Measurements from ENCODE around the gene SLC35F1.

Gene SLC35F1

DNA sequence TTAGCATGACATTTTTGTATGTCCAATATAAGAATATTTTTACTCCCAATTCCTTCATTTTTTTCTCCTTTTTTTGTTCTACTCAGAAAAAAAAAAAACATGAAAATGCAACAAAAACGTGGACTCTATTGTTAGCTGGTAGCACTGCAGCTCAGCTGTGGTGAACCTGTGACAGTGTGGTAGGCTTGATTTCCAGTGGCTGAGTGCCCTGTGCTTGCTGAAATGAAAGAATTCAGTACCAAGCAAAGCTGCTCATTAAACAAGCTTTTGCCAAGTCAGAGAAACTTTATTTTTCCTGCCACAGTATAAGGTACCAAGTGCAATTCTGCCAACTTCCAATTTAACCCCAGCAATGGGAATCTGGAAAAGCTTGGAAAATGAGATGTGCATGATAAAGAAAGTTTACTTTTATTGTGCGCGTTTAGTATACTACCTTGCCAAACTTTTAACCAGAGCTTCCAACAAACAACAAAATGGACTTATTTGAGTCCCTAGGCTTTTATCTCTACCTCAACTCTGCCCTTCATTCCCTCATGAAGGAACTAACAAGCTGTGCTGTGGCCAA, 215.2 kb downstream of the SLC35F1 start:
- ChIA-PET POLR2A (no interaction called here), CTCF (interaction anchor here (1.5 kb wide), 1 partner anchor 41 kb away, joined by 4 read pairs; no protein-coding TSS in a partner anchor)
- no peak for DNase-seq (ENCODE audit: extremely low spot score)
- no peak for TF ChIP-seq ZNF384 (IDR thresholded peaks at IDR 0.05)
- no peak for TF ChIP-seq ELF4 (IDR thresholded peaks at IDR 0.05)
- no peak for TF ChIP-seq HDGF (IDR thresholded peaks at IDR 0.05; ENCODE audit: borderline replicate concordance)
- no peak for TF ChIP-seq SUZ12 (IDR thresholded peaks at IDR 0.05)
- TF ChIP-seq NFRKB (IDR thresholded peaks at IDR 0.05) = no peak
- TF ChIP-seq, protein P1, sequence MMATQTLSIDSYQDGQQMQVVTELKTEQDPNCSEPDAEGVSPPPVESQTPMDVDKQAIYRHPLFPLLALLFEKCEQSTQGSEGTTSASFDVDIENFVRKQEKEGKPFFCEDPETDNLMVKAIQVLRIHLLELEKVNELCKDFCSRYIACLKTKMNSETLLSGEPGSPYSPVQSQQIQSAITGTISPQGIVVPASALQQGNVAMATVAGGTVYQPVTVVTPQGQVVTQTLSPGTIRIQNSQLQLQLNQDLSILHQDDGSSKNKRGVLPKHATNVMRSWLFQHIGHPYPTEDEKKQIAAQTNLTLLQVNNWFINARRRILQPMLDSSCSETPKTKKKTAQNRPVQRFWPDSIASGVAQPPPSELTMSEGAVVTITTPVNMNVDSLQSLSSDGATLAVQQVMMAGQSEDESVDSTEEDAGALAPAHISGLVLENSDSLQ (IDR thresholded peaks at IDR 0.05) = no peak
- no peak for TF ChIP-seq FOXA1 (IDR thresholded peaks at IDR 0.05)
- TF ChIP-seq CTBP1 (IDR thresholded peaks at IDR 0.05; ENCODE audit: borderline replicate concordance) = no peak
- TF ChIP-seq TARDBP (IDR thresholded peaks at IDR 0.05) = no peak
- no peak for TF ChIP-seq LEF1 (IDR thresholded peaks at IDR 0.05; ENCODE audit: borderline replicate concordance)
- TF ChIP-seq ARNT (IDR thresholded peaks at IDR 0.05) = no peak
- TF ChIP-seq BHLHE40 (IDR thresholded peaks at IDR 0.05; ENCODE audit: borderline replicate concordance) = no peak
- TF ChIP-seq FOXM1 (IDR thresholded peaks at IDR 0.05; ENCODE audit: borderline replicate concordance) = no peak
- TF ChIP-seq L3MBTL2 (conservative IDR thresholded peaks at IDR 0.05) = no peak
- no peak for TF ChIP-seq SP1 (IDR thresholded peaks at IDR 0.05)
- no peak for TF ChIP-seq FOXK2 (IDR thresholded peaks at IDR 0.05)

DNA sequence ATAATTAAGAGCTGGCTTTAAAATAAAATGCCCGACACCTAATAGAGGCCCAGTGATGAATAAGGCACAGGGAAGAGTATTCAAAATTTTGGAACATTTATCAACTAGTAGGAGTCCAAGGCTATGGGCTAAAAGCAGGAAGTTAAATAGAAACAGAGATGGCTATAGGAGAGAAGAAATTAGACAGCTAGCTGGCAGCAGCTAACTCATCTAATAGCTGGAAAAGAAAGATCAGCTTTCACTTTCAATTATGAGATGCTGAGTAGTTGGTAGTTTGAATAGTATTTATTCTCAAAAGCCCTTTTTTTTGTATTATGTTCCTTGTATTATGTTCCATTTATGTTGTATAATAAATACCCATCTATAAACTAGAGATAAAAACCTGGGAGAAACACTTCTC, 215.7 kb downstream of the SLC35F1 start:
- no peak for DNase-seq (ENCODE audit: extremely low spot score)
- CTCF ChIA-PET = interaction anchor here (1.5 kb wide), 1 partner anchor 42 kb away, joined by 4 read pairs; no protein-coding TSS in a partner anchor
- TF ChIP-seq, protein P1 (IDR thresholded peaks at IDR 0.05) = no peak
- no peak for TF ChIP-seq ARNT (IDR thresholded peaks at IDR 0.05)
- TF ChIP-seq FOXA1 (IDR thresholded peaks at IDR 0.05) = no peak
- no peak for TF ChIP-seq ELF4 (IDR thresholded peaks at IDR 0.05)
- TF ChIP-seq CTBP1 (IDR thresholded peaks at IDR 0.05; ENCODE audit: borderline replicate concordance) = no peak
- TF ChIP-seq BHLHE40 (IDR thresholded peaks at IDR 0.05; ENCODE audit: borderline replicate concordance) = no peak
- TF ChIP-seq NFRKB (IDR thresholded peaks at IDR 0.05) = no peak
- no peak for TF ChIP-seq FOXM1 (IDR thresholded peaks at IDR 0.05; ENCODE audit: borderline replicate concordance)
- TF ChIP-seq SUZ12 (IDR thresholded peaks at IDR 0.05) = no peak
- TF ChIP-seq ZNF384 (IDR thresholded peaks at IDR 0.05) = no peak
- no peak for TF ChIP-seq SP1 (IDR thresholded peaks at IDR 0.05)
- TF ChIP-seq TARDBP (IDR thresholded peaks at IDR 0.05) = no peak
- TF ChIP-seq L3MBTL2 (conservative IDR thresholded peaks at IDR 0.05) = no peak
- TF ChIP-seq LEF1 (IDR thresholded peaks at IDR 0.05; ENCODE audit: borderline replicate concordance) = no peak
- TF ChIP-seq FOXK2 (IDR thresholded peaks at IDR 0.05) = no peak
- POLR2A ChIA-PET = no interaction called here

DNA sequence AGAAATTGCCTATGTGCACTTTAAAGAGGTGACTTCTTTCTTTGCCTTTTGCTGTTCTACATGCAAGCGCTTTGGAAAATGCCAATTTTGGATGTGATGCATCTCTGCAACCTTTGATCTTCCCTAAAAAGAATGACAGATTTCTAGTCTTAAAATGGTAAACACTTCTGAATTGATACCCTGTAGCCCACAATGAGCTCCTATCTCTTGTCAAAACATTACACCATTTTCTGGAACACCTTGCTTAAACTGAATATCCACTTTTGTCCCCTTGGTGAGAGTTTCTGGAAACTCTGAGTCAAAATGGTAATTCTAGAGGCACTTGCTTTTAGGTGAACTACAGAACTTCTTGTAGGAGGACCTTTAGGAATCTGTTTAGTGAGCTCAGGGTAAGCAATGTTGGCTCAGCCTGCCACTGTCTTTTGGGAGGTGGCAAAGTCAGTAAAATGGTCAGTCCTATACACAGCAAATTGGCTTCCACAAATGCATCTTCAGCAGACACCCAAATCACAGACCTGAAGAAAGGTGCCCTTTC, 216.5 kb downstream of the SLC35F1 start:
- no peak for DNase-seq (ENCODE audit: extremely low spot score)
- POLR2A ChIA-PET = no interaction called here
- TF ChIP-seq BHLHE40 (IDR thresholded peaks at IDR 0.05; ENCODE audit: borderline replicate concordance) = no peak
- CTCF ChIA-PET = no interaction called here

DNA sequence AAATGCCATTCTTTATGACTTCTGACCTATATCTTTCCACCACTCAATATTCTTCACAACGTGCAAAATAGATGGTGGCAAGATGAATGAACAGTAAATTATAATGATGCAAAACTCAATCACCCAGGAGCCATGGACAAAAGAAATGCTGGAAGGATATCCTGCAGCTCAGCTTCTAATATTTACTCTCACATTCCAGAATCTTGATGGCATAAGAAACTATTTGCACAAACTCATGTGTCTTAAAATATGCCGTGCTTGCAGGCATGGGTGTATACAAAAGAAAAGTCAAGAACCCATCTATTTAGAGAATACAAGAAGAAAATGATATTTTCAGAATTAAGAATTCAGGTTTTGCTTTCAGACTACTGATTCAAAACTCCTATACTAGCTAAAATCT, 217.8 kb downstream of the SLC35F1 start:
- POLR2A ChIA-PET = no interaction called here
- TF ChIP-seq ELF4 (IDR thresholded peaks at IDR 0.05) (no peak), TARDBP (IDR thresholded peaks at IDR 0.05) (no peak), LEF1 (IDR thresholded peaks at IDR 0.05; ENCODE audit: borderline replicate concordance) (no peak), HDGF (IDR thresholded peaks at IDR 0.05; ENCODE audit: borderline replicate concordance) (no peak), CTBP1 (IDR thresholded peaks at IDR 0.05; ENCODE audit: borderline replicate concordance) (no peak), FOXA1 (IDR thresholded peaks at IDR 0.05) (no peak), BHLHE40 (IDR thresholded peaks at IDR 0.05; ENCODE audit: borderline replicate concordance) (no peak), L3MBTL2 (conservative IDR thresholded peaks at IDR 0.05) (no peak), ZNF384 (IDR thresholded peaks at IDR 0.05) (no peak), FOXM1 (IDR thresholded peaks at IDR 0.05; ENCODE audit: borderline replicate concordance) (no peak), NFRKB (IDR thresholded peaks at IDR 0.05) (no peak), SUZ12 (IDR thresholded peaks at IDR 0.05) (no peak), FOXK2 (IDR thresholded peaks at IDR 0.05) (no peak), ARNT (IDR thresholded peaks at IDR 0.05) (no peak), SP1 (IDR thresholded peaks at IDR 0.05) (no peak)
- TF ChIP-seq, protein P1 (IDR thresholded peaks at IDR 0.05) = no peak
- CTCF ChIA-PET = no interaction called here
- no peak for DNase-seq (ENCODE audit: extremely low spot score)

DNA sequence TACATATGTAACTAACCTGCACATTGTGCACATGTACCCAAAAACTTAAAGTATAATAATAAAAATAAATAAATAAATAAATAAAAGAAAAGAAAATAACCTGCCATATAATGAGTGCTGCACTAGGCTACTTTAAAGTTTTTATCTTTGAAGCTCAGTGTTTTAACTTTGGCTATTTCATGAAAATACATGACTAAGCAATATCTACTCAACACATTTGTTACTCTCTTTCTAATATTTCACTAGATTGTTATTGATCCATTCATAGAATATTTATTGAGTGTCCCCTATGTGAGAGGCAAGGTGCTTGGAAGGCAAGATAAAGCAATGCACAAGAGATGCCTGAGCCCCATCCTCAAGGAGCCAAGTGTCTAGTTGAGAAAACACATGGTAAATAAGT, 221.7 kb downstream of the SLC35F1 start:
- no peak for DNase-seq (ENCODE audit: extremely low spot score)
- no peak for TF ChIP-seq SUZ12 (IDR thresholded peaks at IDR 0.05)
- TF ChIP-seq HDGF (IDR thresholded peaks at IDR 0.05; ENCODE audit: borderline replicate concordance) = no peak
- no peak for TF ChIP-seq FOXM1 (IDR thresholded peaks at IDR 0.05; ENCODE audit: borderline replicate concordance)
- TF ChIP-seq ZNF384 (IDR thresholded peaks at IDR 0.05) = no peak
- no peak for TF ChIP-seq CTBP1 (IDR thresholded peaks at IDR 0.05; ENCODE audit: borderline replicate concordance)
- ChIA-PET POLR2A (no interaction called here), CTCF (no interaction called here)

DNA sequence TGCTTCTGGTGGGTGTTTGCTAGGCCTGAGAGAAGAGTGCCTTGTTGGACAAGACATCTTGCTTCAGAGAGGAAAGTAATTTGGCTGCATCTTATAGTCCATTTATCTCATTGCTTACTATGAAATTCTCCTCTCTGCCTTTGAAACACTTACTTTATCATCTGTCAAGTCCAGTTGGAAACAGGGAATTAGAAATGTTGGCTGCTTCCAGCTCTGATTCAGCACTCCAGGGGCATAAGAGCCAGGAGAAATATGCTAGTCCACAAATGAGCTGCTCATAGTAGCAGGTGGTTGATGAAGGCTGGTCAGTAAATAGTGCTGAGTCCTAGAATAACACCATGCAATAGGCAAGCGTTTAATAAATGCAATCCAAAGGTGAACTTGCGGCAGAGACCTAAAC, 227.1 kb downstream of the SLC35F1 start:
- DNase-seq (ENCODE audit: extremely low spot score) = no peak
- CTCF ChIA-PET = no interaction called here
- TF ChIP-seq CTBP1 (IDR thresholded peaks at IDR 0.05; ENCODE audit: borderline replicate concordance) = no peak
- no peak for TF ChIP-seq ZNF384 (IDR thresholded peaks at IDR 0.05)
- TF ChIP-seq SUZ12 (IDR thresholded peaks at IDR 0.05) = no peak
- TF ChIP-seq ARNT (IDR thresholded peaks at IDR 0.05) = no peak
- TF ChIP-seq FOXA1 (IDR thresholded peaks at IDR 0.05) = no peak
- no peak for TF ChIP-seq HDGF (IDR thresholded peaks at IDR 0.05; ENCODE audit: borderline replicate concordance)
- TF ChIP-seq FOXK2 (IDR thresholded peaks at IDR 0.05) = no peak
- TF ChIP-seq, protein P1 (IDR thresholded peaks at IDR 0.05) = no peak
- no peak for TF ChIP-seq FOXM1 (IDR thresholded peaks at IDR 0.05; ENCODE audit: borderline replicate concordance)
- POLR2A ChIA-PET = no interaction called here
